NCI-H1436 (cell line): Measurements from ENCODE around the gene MAG.
"Not testable (repeated sequence)": the region's sequence is repeated elsewhere in the genome, so short reads cannot be mapped to it uniquely, and the experiment has no call there.

Experiments used
- DNase-seq: peaks from one replicate; lab custom pipeline; 2025; lab: John Stamatoyannopoulos, UW

Gene MAG

GRCh38 chr19:35281303-35281702, 10.7 kb upstream of the MAG start:
- DNase-seq: no peak

- no peak for DNase-seq
Measured at GRCh38 chr19:35284153-35285094, 7.5 kb upstream of the MAG start.

GRCh38 chr19:35285095-35285449, 6.9 kb upstream of the MAG start:
- no peak for DNase-seq

GRCh38 chr19:35285465-35285864, 6.5 kb upstream of the MAG start:
- DNase-seq: not testable (repeated sequence)

GRCh38 chr19:35286101-35286500, 5.9 kb upstream of the MAG start:
- DNase-seq: not testable (repeated sequence)

GRCh38 chr19:35287713-35288112, 4.2 kb upstream of the MAG start:
- DNase-seq: no peak

- DNase-seq: no peak
Measured at GRCh38 chr19:35288331-35288730, 3.6 kb upstream of the MAG start.

- no peak for DNase-seq
Measured at GRCh38 chr19:35288906-35289305, 3.1 kb upstream of the MAG start.

GRCh38 chr19:35290381-35291127, 1.4 kb upstream of the MAG start:
- no peak for DNase-seq

- DNase-seq: no peak
Measured at GRCh38 chr19:35291259-35291658, 702 bp upstream of the MAG start.

GRCh38 chr19:35292421-35293362, 731 bp downstream of the MAG start:
- no peak for DNase-seq

GRCh38 chr19:35293363-35293739, 1.4 kb downstream of the MAG start:
- DNase-seq: no peak

- DNase-seq: no peak
Measured at GRCh38 chr19:35293808-35294207, 1.8 kb downstream of the MAG start.

- no peak for DNase-seq
Measured at GRCh38 chr19:35294328-35294727, 2.4 kb downstream of the MAG start.

GRCh38 chr19:35294859-35295791, 3.2 kb downstream of the MAG start:
- no peak for DNase-seq

- DNase-seq: no peak
Measured at GRCh38 chr19:35295792-35296462, 4.0 kb downstream of the MAG start.

GRCh38 chr19:35296644-35297514, 4.9 kb downstream of the MAG start:
- DNase-seq: no peak

GRCh38 chr19:35297515-35297848, 5.5 kb downstream of the MAG start:
- no peak for DNase-seq

- DNase-seq: no peak
Measured at GRCh38 chr19:35297922-35298321, 6.0 kb downstream of the MAG start.

GRCh38 chr19:35298561-35298972, 6.6 kb downstream of the MAG start:
- no peak for DNase-seq
